K562 (cell line): ENCODE results near the gene PCSK5. TPM values are rescaled to one million over a fixed set of nuclear protein-coding genes. Genes with fewer than 3 reads are reported as not detected.

Experiments used
- ATAC-seq: fragments of 200-7000 bp; cut with Tn5 transposase; 3 replicates; pipeline ENCODE4 v1.9.1; 2020; ENCODE audit warnings: moderate library complexity
- BruUV-seq: library from RNA; stranded (reverse); fragments of 400-500 nt; replicated peaks from 2 replicates; lab custom pipeline; 2021; lab: Mats Ljungman, UMichigan
- CTCF ChIA-PET: fragments of 300-600 bp; formaldehyde crosslinking; extraction: SDS; loops from one replicate; lab custom pipeline; 2021; ENCODE audit warnings: low intra/inter-chr PET ratio; lab: Yijun Ruan, JAX
- POLR2A ChIA-PET: fragments of 300-600, 350-650 bp; sonication (Branson Sonifier 250); formaldehyde crosslinking; extraction: SDS; loops from one replicate; lab custom pipeline; 2021; ENCODE audit warnings: antibody characterized with exemption, inconsistent platforms; lab: Yijun Ruan, JAX
- DNase-seq, 4 experiments: peaks; one replicate each; pipeline versions ENCODE4 v3.0.0 to v3.0.0-alpha.2; 2011 to 2018; ENCODE audit warnings: low spot score in 3 of 4, mixed read lengths in 3 of 4; ENCODE audit errors: extremely low read depth in 1 of 4
- FAIRE-seq: peaks from 2 replicates; lab custom pipeline; 2011; peaks lifted over from hg19 to GRCh38; lab: Jason Lieb, UNC
- H2AFZ ChIP-seq: 2 replicates; pipeline ENCODE4 v1.6.0; 2011; ENCODE audit warnings: low read depth, low read length, control low read depth, inconsistent platforms
- H3K27ac ChIP-seq: fragments of 200-600 bp; 3 replicates; pipeline ENCODE4 v1.8.0; 2011; ENCODE audit warnings: low read depth, mild to moderate bottlenecking, control low read depth, inconsistent platforms, low read length, moderate library complexity, mixed read lengths; ENCODE audit errors: extremely low read depth
- H3K27me3 ChIP-seq, 2 experiments: fragments of 300-600 bp in 1 of 2; 2 replicates in 1 of 2; 3 replicates in 1 of 2; pipeline versions ENCODE4 v1.6.0 to v1.8.0; 2011; ENCODE audit warnings: inconsistent platforms in 2 of 2, low read length in 2 of 2, mild to moderate bottlenecking in 1 of 2, mixed read lengths in 1 of 2, moderate library complexity in 1 of 2; ENCODE audit not compliant: control insufficient read depth in 2 of 2, insufficient read depth in 2 of 2
- H3K36me3 ChIP-seq: fragments of 300-600 bp; 3 replicates; pipeline ENCODE4 v1.8.0; 2011; ENCODE audit warnings: mild to moderate bottlenecking, low read length, inconsistent platforms; ENCODE audit not compliant: control insufficient read depth, insufficient read depth
- H3K4me1 ChIP-seq, 2 experiments: fragments of 200-600 bp in 1 of 2; replicated peaks in 1 of 2; 2 replicates in 1 of 2; 3 replicates in 1 of 2; pipeline versions ENCODE4 v1.5.1 to v1.8.0; 2011; ENCODE audit warnings: inconsistent platforms in 2 of 2, low read length in 2 of 2, mild to moderate bottlenecking in 1 of 2, mixed read lengths in 1 of 2, moderate library complexity in 1 of 2; ENCODE audit not compliant: control insufficient read depth in 2 of 2, insufficient read depth in 2 of 2
- H3K4me2 ChIP-seq: 2 replicates; pipeline ENCODE4 v1.6.1; 2011; ENCODE audit warnings: low read length, control low read depth, inconsistent platforms, mixed read lengths; ENCODE audit not compliant: insufficient read depth
- H3K4me3 ChIP-seq: fragments of 200-600 bp; sonication (generic), shearing (Covaris generic); 2 replicates; pipeline ENCODE4 v1.5.1; 2016; ENCODE audit warnings: control low read depth, inconsistent platforms
- H3K79me2 ChIP-seq: fragments of 200-600 bp; 3 replicates; pipeline ENCODE4 v1.8.0; 2011; ENCODE audit warnings: low read length, inconsistent platforms; ENCODE audit not compliant: control insufficient read depth, insufficient read depth
- H3K9ac ChIP-seq, 2 experiments: 2 replicates each; pipeline versions ENCODE4 v1.6.0 to v1.6.1; 2011; ENCODE audit warnings: low read depth in 2 of 2, low read length in 2 of 2, control low read depth in 1 of 2, inconsistent platforms in 1 of 2, mild to moderate bottlenecking in 1 of 2, mixed read lengths in 1 of 2; ENCODE audit not compliant: insufficient read depth in 1 of 2
- H3K9me1 ChIP-seq: one replicate; pipeline ENCODE4 v1.6.0; 2011; ENCODE audit warnings: inconsistent platforms, mild to moderate bottlenecking, low read length, moderate library complexity; ENCODE audit not compliant: control insufficient read depth, insufficient read depth
- H3K9me3 ChIP-seq: replicated peaks from 2 replicates; pipeline ENCODE4 v1.5.1; 2011; ENCODE audit warnings: low read depth, low read length, inconsistent platforms; ENCODE audit not compliant: control insufficient read depth, insufficient read depth
- H4K20me1 ChIP-seq: replicated peaks from 2 replicates; pipeline ENCODE4 v1.6.1; 2011; ENCODE audit warnings: low read length, inconsistent platforms, mixed read lengths; ENCODE audit not compliant: control insufficient read depth, insufficient read depth
- EWSR1 ChIP-seq: fragments of 450-650 bp; IDR thresholded peaks from 2 replicates; pipeline ENCODE4 v1.6.1; 2018; ENCODE audit warnings: borderline replicate concordance, mild to moderate bottlenecking, low read depth, moderate library complexity; ENCODE audit not compliant: partially characterized antibody
- FOXK2 ChIP-seq, 2 experiments: fragments of 450-650 bp; IDR thresholded peaks in 1 of 2; conservative IDR thresholded peaks in 1 of 2; 2 replicates each; pipeline ENCODE4 v1.6.1; 2016; ENCODE audit warnings: low read depth in 2 of 2, mild to moderate bottlenecking in 1 of 2
- HNRNPK ChIP-seq: fragments of 200-400 bp; formaldehyde crosslinking; IDR thresholded peaks from one replicate; pipeline ENCODE4 v1.6.1; 2018; ENCODE audit warnings: mild to moderate bottlenecking, low read depth, low read length; ENCODE audit not compliant: poor library complexity, severe bottlenecking
- MEF2A ChIP-seq: IDR thresholded peaks from 2 replicates; pipeline ENCODE4 v1.6.1; 2011; ENCODE audit warnings: low read depth, mild to moderate bottlenecking, low read length, moderate library complexity; ENCODE audit not compliant: control insufficient read depth
- PCBP1 ChIP-seq: fragments of 200-400 bp; formaldehyde crosslinking; IDR thresholded peaks from 2 replicates; pipeline ENCODE4 v1.6.1; 2018; ENCODE audit warnings: mild to moderate bottlenecking, low read depth, low read length; ENCODE audit not compliant: poor library complexity, severe bottlenecking
- RFX5 ChIP-seq: IDR thresholded peaks from 2 replicates; pipeline ENCODE4 v1.6.1; 2011; ENCODE audit warnings: low read depth, mild to moderate bottlenecking, improper control_type of control experiment, low read length
- SMAD4 ChIP-seq: fragments of 250-450 bp; sonication (Bioruptor Pico); conservative IDR thresholded peaks from 2 replicates; pipeline ENCODE4 v1.8.0; 2021; ENCODE audit warnings: inconsistent platforms, mild to moderate bottlenecking, moderate library complexity
- SP2 ChIP-seq: IDR thresholded peaks from 2 replicates; pipeline ENCODE4 v1.6.1; 2011; ENCODE audit warnings: mild to moderate bottlenecking, low read depth, low read length, moderate library complexity; ENCODE audit not compliant: poor library complexity, severe bottlenecking; ENCODE audit errors: extremely low read depth
- TAF15 ChIP-seq: fragments of 200-400 bp; formaldehyde crosslinking; IDR thresholded peaks from 2 replicates; pipeline ENCODE4 v1.6.1; 2017; ENCODE audit warnings: mild to moderate bottlenecking, low read depth, low read length, moderate library complexity
- TEAD4 ChIP-seq, 2 experiments: sonication (generic) in 1 of 2; formaldehyde crosslinking in 1 of 2; IDR thresholded peaks; 2 replicates each; pipeline versions ENCODE4 v1.6.1 to v1.8.0; 2012 to 2022; ENCODE audit warnings: borderline replicate concordance in 1 of 2, inconsistent platforms in 1 of 2, low read length in 1 of 2, mild to moderate bottlenecking in 1 of 2, missing genetic modification reagents in 1 of 2
- TRIM28 ChIP-seq: fragments of 450-650 bp; IDR thresholded peaks from 2 replicates; pipeline ENCODE4 v1.6.1; 2017
- ZC3H4 ChIP-seq: sonication (generic); formaldehyde crosslinking; IDR thresholded peaks from 2 replicates; pipeline ENCODE4 v1.9.0; 2021; ENCODE audit warnings: missing genetic modification reagents, borderline replicate concordance
- ZNF124 ChIP-seq: sonication (generic); formaldehyde crosslinking; IDR thresholded peaks from 2 replicates; pipeline ENCODE4 v1.8.1; 2022; ENCODE audit warnings: missing genetic modification reagents
- ZNF3 ChIP-seq: fragments of 250-450 bp; sonication (Bioruptor Pico); IDR thresholded peaks from 2 replicates; pipeline ENCODE4 v1.5.0; 2021; ENCODE audit warnings: mild to moderate bottlenecking, moderate library complexity
- ZNF354B ChIP-seq: fragments of 250-450 bp; sonication (Bioruptor Pico); IDR thresholded peaks from 2 replicates; pipeline ENCODE4 v1.4.0; 2020
- ZNF408 ChIP-seq: fragments of 250-450 bp; sonication (Bioruptor Pico); IDR thresholded peaks from 2 replicates; pipeline ENCODE4 v1.4.0; 2020; ENCODE audit warnings: low read depth, mild to moderate bottlenecking, moderate library complexity
- ZNF764 ChIP-seq: fragments of 250-450 bp; sonication (Bioruptor Pico); IDR thresholded peaks from 2 replicates; pipeline ENCODE4 v1.4.0; 2020; ENCODE audit warnings: low read depth, mild to moderate bottlenecking, moderate library complexity
- WGBS: fragments of 100-300 bp; shearing (Covaris generic); methylation state at CpG from one replicate; pipeline ENCODE4 v1.1.6; 2016; ENCODE audit warnings: low coverage, mixed read lengths; ENCODE audit not compliant: insufficient coverage; ENCODE audit errors: missing lambda C conversion rate; 5-methylcytosine and 5-hydroxymethylcytosine counted together
- in situ Hi-C: fragments of 300-500 bp; cut with MboI; formaldehyde crosslinking; loops from 4 replicates; pipeline ENCODE4 v1.15.0; 2018; ENCODE audit warnings: inconsistent platforms, mixed read lengths
- intact Hi-C: fragments of 100-400 bp; cut with micrococcal nuclease; formaldehyde crosslinking; loops from 2 replicates; pipeline ENCODE4 v1.14.2; 2022
- polyA plus RNA-seq, 8 experiments: library from polyadenylated mRNA; depleted of rRNA in 4 of 8; stranded (reverse) in 5 of 8; unstranded in 3 of 8; fragments of >200 nt; fragmentation: Nextera tagmentation in 2 of 8; fragmentation: Illumina TruSeq in 1 of 8; extraction: Ambion mirVana in 2 of 8; extraction: Trizol in 1 of 8; gene quantifications; 2 replicates each; pipeline versions ENCODE4 v1.2.1 to v1.2.3, GENCODE V29; 2011 to 2014; ENCODE audit warnings: inconsistent platforms in 1 of 8, missing spikeins in 1 of 8
- total RNA-seq, 7 experiments: library from RNA; depleted of rRNA in 6 of 7; stranded (reverse); fragments of >200 nt in 6 of 7; fragmentation: Illumina TruSeq in 2 of 7; extraction: Trizol in 2 of 7; gene quantifications; 2 replicates each; pipeline versions ENCODE4 v1.2.1 to v1.2.3, GENCODE V29; 2011 to 2021; ENCODE audit warnings: low replicate concordance in 1 of 7

Gene PCSK5
- total and polyA plus RNA-seq, 9 of the 15 experiments (the other 6 are each of a cell fraction or from before 2014, with no cell fraction given): not detected

DNA sequence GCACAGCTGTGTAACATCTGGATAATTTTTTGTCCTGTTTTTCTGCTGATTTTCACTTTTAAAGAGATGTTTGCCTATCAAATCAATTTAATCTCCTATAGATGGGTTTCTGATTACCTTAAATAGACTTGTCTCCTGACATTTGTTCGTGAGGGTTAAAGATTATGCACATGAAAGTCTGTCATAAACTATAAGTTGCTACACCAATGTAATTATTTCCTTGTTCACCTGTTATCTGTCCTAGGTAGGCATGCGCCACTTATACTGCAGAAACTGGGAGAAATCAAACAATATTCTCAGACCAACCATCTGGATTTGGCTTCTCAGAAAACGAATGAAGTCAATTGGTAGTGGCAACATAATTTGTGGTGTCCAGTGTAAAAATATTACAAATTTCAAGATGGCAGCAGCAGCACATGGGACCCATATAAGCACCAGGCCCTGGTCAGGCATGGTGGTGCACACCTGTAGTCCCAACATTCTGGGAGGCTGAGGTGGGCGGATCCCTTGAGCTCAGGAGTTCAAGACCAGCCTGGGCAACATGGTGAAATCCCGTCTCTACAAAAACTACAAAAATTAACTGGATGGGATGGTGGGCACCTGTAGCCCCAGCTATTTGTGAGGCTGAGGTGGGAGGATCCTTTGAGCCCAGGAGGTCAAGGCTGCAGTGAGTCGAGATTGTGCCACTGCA is 483.5 kb downstream of the PCSK5 start:
- no peaks in the 10 kb centered on the region for H3K36me3 ChIP-seq
- ATAC-seq (no peak), FAIRE-seq (no peak), DNase-seq (no peak)
- 43% methylated on average over 5 of the region's 6 CpGs for WGBS
- intact Hi-C loops (no loop called here), in situ Hi-C loops (no loop called here)
- H3K9me1 ChIP-seq: no peaks in the 10 kb centered on the region
- no peak overlapping the region for H3K9ac ChIP-seq
- no peaks in the 10 kb centered on the region for H3K79me2 ChIP-seq
- ChIA-PET POLR2A (interaction anchor here (0.7 to 1.1 kb wide), 2 partner anchors 10 to 20 kb away, joined by 3 to 4 read pairs; partner anchors contain the start of gene RFK), CTCF (no interaction called here)
- H3K4me3 ChIP-seq: no peak overlapping the region
- H2AFZ ChIP-seq: no peak overlapping the region
- H3K27me3 ChIP-seq: no peaks in the 10 kb centered on the region
- H4K20me1 ChIP-seq: no peaks in the 10 kb centered on the region
- BruUV-seq: no TSS peak
- H3K9me3 ChIP-seq: no peaks in the 10 kb centered on the region
- no peak overlapping the region for H3K4me2 ChIP-seq
- H3K27ac ChIP-seq: no peak overlapping the region
- H3K4me1 ChIP-seq: peaks cover 0 to 6% of the 10 kb centered on the region in 2 experiments; a peak in 3 of 5 replicates
- TF ChIP-seq PCBP1 (no peak), ZNF3 (CRISPR knock-in tag) (no peak), FOXK2 (conservative IDR thresholded peaks at IDR 0.05 in 1 of 2, IDR thresholded peaks at IDR 0.05 in 1 of 2; ENCODE audit: low read depth in 2 of 2) (no peak), SMAD4 (CRISPR knock-in tag) (no peak), TAF15 (no peak), EWSR1 (no peak), ZNF124 (no peak), TRIM28 (no peak), ZC3H4 (CRISPR knock-in tag) (no peak), ZNF354B (no peak), SP2 (no peak), ZNF408 (CRISPR knock-in tag) (no peak), ZNF764 (no peak), HNRNPK (no peak), MEF2A (no peak), RFX5 (no peak), TEAD4 (IDR thresholded peaks at IDR 0.05; ENCODE audit: low read length) (no peak), TEAD4 (CRISPR knock-in tag; IDR thresholded peaks at IDR 0.05; ENCODE audit: borderline replicate concordance) (no peak)
